BLaER1 treated with 17β-estradiol and CSF1 and Interleukin-3, amounts not matched to agents 10 nM and 100 nM (cell line): ENCODE results near the gene DIPK2A.

Experiments used
- H3K27ac ChIP-seq, 11 experiments: shearing (Covaris generic); formaldehyde crosslinking; 2 replicates each; pipeline ENCODE4 v1.8.1; 2022
- H3K27me3 ChIP-seq, 11 experiments: shearing (Covaris generic); formaldehyde crosslinking; 2 replicates each; pipeline ENCODE4 v1.8.1; 2022
- H3K36me3 ChIP-seq, 11 experiments: shearing (Covaris generic); formaldehyde crosslinking; 2 replicates each; pipeline ENCODE4 v1.8.1; 2022
- H3K4me1 ChIP-seq, 10 experiments: shearing (Covaris generic); formaldehyde crosslinking; 2 replicates each; pipeline ENCODE4 v1.8.1; 2022
- H3K4me2 ChIP-seq, 11 experiments: shearing (Covaris generic); formaldehyde crosslinking; 2 replicates each; pipeline ENCODE4 v1.8.1; 2022
- H3K4me3 ChIP-seq, 10 experiments: shearing (Covaris generic); formaldehyde crosslinking; 2 replicates each; pipeline ENCODE4 v1.8.1; 2022
- H3K9ac ChIP-seq, 11 experiments: shearing (Covaris generic); formaldehyde crosslinking; 2 replicates each; pipeline ENCODE4 v1.8.1; 2022
- H3K9me3 ChIP-seq, 11 experiments: shearing (Covaris generic); formaldehyde crosslinking; replicated peaks in 1 of 11; 2 replicates each; pipeline ENCODE4 v1.8.1; 2022
- H4K20me1 ChIP-seq, 11 experiments: shearing (Covaris generic); formaldehyde crosslinking; 2 replicates each; pipeline ENCODE4 v1.8.1; 2022
- Cebpa-rat ChIP-seq, 11 experiments: shearing (Covaris generic); IDR thresholded peaks; 2 replicates each; pipeline ENCODE4 v1.8.1; 2022

Gene DIPK2A

DNA sequence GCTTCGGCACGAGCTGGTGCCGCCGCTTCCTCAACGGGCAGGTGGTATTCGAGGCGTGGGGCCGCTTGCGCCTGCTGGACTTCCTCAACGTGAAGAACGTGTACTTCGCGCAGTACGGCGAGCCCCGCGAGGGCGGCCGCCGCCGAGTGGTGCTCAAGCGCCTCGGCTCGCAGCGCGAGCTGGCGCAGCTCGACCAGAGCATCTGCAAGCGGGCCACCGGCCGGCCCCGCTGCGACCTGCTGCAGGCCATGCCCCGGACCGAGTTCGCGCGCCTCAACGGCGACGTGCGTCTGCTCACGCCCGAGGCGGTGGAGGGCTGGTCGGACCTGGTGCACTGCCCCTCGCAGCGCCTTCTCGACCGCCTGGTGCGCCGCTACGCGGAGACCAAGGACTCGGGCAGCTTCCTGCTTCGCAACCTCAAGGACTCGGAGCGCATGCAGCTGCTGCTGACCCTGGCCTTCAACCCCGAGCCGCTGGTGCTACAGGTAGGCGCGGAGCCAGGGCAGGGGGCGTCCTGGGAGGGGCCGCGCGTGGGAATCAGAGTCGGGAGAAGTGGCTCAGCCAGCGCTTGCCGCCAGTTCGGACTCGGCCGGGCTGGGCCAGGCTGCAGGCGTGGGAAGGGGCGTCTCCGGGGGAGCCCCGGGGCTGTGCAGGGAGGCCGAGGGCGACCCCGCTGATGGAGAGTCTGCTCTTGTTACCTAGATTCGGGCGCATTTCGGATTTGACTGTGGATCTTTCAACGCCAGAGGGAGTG is 1.1 kb downstream of the DIPK2A start:
- no peak for TF ChIP-seq Cebpa-rat (IDR thresholded peaks at IDR 0.05)
- Histone ChIP-seq H3K4me2 (peak overlapping the region; percentile 74 to 95 (median 91)), H3K27me3 (no peaks in the 10 kb centered on the region), H3K9me3 (no peaks in the 10 kb centered on the region), H3K36me3 (no peaks in the 10 kb centered on the region), H3K9ac (peak overlapping the region; percentile 88 to 96 (median 91)), H3K4me1 (peaks cover 18 to 55% (median 45%) of the 10 kb centered on the region in 10 experiments), H3K4me3 (peak overlapping the region; percentile 81 to 94 (median 90)), H4K20me1 (peaks cover 2 to 47% (median 26%) of the 10 kb centered on the region in 11 experiments; a peak in 15 of 22 replicates), H3K27ac (peak overlapping the region; percentile 79 to 97 (median 90); a peak in 21 of 22 replicates)

DNA sequence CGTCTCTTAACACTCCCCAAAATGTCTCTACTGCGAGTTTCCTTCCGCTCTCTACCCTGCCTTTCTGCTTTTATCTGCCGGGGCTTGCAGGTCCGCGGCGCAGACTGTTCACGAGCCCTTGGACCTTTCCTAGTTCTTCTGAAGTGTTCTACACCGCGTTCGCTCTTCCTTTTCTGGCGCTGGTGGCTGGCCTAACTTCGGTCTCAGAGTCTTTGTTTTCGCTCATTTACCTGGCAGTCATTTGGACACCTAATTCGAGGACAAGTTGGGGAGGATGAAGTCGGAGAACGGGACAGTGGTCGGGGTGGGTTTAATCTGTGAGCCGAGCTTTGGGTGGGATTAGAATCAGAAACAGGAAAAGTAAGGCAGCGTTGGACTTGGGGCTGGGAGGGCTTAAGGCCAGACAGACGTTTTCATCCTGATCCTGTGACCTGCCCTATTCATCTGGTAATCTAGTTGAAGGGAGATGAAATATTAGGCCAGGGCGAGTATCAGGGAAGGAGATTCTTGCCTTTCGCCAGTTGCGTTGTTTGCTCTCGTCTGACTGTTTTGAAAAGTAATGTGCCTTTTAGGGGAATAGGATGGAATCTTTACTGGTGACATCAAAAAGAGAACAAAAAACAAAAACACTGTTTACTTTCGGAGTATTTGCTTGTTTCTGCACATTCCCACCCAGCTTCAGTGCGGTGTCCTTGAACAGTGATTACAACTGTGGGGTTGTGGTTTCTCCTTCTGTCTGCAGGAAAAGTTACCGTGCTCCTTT is 1.8 kb downstream of the DIPK2A start:
- Histone ChIP-seq H3K9ac (peak overlapping the region; percentile 88 to 96 (median 91)), H3K36me3 (no peaks in the 10 kb centered on the region), H3K4me1 (peaks cover 24 to 63% (median 52%) of the 10 kb centered on the region in 10 experiments), H4K20me1 (peaks cover 2 to 54% (median 27%) of the 10 kb centered on the region in 11 experiments; a peak in 15 of 22 replicates), H3K4me3 (peak overlapping the region; percentile 81 to 94 (median 90)), H3K27ac (peak overlapping the region; percentile 72 to 97 (median 90); a peak in 21 of 22 replicates), H3K4me2 (peak overlapping the region; percentile 74 to 95 (median 91)), H3K27me3 (no peaks in the 10 kb centered on the region), H3K9me3 (no peaks in the 10 kb centered on the region)
- TF ChIP-seq Cebpa-rat (IDR thresholded peaks at IDR 0.05) = no peak

DNA sequence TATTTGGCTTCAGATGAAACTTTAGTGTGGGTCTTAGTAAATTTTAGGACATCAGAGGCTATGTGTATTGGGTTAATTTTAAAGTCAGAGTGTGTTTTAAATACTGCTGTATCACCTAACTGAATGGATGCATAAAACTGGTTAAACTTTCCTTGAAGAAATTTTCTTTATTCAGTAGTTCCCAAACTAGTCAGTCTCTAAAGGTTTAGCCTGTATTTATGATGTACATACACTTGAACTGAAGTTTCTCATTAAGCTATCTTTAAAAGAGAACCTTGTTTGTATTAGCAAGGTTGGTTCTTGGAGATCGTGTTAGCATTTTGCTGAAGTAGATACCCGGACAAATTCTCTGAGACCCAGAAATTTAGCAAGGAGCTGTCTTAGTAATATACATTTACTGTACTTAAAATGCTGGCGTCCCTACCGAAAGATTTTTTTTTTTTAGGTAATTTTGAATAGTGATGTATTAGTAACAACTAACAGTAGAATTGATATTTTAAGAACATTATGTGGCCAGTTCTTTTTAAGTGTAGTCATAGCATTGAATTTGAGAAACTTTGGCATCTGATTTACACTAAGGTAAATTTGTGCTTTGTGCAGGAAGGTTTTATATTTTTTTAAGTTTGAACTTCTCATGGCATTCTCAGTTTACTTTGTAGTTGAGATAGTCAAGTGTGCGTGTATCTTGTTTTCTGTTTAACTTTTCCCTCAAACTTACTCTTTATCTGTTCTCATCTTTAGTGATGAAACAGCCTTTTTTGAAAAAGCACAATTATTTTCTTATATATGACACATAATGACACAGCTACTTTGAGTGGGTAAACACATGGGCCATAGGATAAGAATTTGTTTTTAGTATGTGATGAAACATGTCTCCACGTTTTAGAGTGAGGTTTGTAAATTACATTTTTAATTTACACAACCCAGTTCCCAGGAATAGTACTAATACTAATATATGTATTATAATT is 2.9 kb downstream of the DIPK2A start:
- Histone ChIP-seq H4K20me1 (peaks cover 2 to 54% (median 27%) of the 10 kb centered on the region in 11 experiments; a peak in 15 of 22 replicates), H3K4me2 (peak overlapping the region; percentile 74 to 95 (median 91)), H3K36me3 (no peaks in the 10 kb centered on the region), H3K9ac (peak overlapping the region; percentile 88 to 96 (median 91); a peak in 21 of 22 replicates), H3K27me3 (no peaks in the 10 kb centered on the region), H3K27ac (peak overlapping the region in 10 of 11 experiments; percentile 87 to 97 (median 91); a peak in 18 of 22 replicates), H3K4me3 (peak overlapping the region; percentile 81 to 94 (median 90)), H3K9me3 (no peaks in the 10 kb centered on the region), H3K4me1 (peaks cover 24 to 63% (median 54%) of the 10 kb centered on the region in 10 experiments)
- no peak for TF ChIP-seq Cebpa-rat (IDR thresholded peaks at IDR 0.05)

DNA sequence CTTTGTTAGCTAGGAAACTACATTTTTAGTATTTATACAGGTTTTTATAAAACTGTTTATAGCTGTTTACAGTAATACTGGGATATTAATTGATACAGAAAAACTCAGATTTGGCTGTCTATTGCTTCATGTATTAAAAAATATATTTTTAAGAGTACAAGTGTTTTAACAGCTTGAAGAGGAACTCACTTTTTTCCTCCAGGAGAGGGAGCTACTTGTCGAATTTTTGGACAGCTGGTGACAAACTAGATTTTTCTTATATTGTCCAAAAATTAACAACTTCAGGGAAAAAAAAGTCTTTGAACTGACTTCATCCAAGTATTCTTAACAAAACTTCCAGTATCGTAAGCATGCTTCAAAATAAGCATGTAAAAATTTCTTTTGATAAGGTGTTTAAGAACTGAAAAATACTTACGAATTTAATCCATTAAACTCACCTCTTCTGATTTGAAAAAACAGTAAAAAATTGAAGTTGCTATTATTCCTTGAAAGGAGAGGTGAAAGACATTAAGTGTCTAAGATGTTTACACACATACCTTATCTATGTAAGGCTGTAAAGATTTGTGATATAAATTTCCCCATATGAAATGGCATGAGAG is 4.0 kb downstream of the DIPK2A start:
- Histone ChIP-seq H3K4me2 (peak overlapping the region; percentile 74 to 95 (median 91); a peak in 18 of 22 replicates), H4K20me1 (peaks cover 2 to 64% (median 27%) of the 10 kb centered on the region in 11 experiments; a peak in 15 of 22 replicates), H3K27ac (peak overlapping the region in 7 of 11 experiments; percentile 55 to 97 (median 90); a peak in 11 of 22 replicates), H3K4me1 (peaks cover 18 to 52% (median 44%) of the 10 kb centered on the region in 10 experiments), H3K27me3 (no peaks in the 10 kb centered on the region), H3K9me3 (peaks cover 0 to 8% (median 4%) of the 10 kb centered on the region in 11 experiments; a peak in 4 of 22 replicates), H3K36me3 (peaks cover 0 to 7% (median 0%) of the 10 kb centered on the region in 11 experiments; a peak in 3 of 22 replicates), H3K4me3 (peak overlapping the region in 6 of 10 experiments; percentile 81 to 93 (median 87); a peak in 5 of 20 replicates), H3K9ac (peak overlapping the region; percentile 88 to 96 (median 91); a peak in 14 of 22 replicates)
- TF ChIP-seq Cebpa-rat (IDR thresholded peaks at IDR 0.05) = no peak

DNA sequence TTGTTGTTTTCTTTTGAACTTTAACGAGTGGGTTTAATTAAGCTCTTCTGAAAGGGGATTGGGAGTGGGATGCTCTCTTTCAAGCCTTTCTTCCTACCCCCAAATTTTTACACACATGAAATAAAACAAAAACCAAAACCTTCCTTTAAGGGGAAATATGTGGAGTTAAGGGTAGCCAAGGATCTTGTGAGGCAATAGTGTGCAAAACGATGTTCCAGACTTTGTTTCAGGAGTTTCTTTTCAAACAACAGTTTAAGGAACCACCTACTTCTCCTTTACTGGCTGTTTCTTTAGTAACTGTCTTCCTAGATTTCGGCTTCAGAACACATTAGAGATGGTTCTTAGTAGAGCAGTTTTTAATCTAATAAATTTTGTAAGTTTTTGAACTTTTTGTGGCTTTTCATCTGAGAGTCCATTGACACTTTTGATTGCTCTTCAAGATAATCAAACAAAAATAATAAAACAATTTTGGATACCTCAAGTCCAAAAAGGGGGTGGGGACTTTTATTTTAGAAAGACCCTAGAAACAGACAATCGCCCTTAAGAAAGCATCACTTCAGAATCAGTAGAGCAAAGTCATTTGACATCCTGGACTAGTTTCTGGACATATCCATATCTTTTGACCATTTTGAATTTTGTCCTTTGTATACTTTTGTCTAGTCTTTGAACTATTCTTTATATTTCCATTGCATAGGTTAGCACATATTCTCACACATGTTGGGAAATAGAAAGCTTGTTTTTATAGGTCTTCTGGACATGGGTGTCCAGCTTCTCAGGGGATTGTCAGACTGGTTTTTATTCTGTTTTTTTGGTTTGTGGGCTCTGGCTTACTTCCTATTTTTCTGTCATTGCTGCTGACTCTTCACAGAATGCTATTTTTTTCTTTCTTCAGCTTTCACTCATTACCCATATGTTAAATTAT is 6.0 kb downstream of the DIPK2A start:
- Histone ChIP-seq H3K9ac (peak overlapping the region in 5 of 11 experiments; percentile 28 to 71 (median 66); a peak in 11 of 22 replicates), H3K36me3 (peaks cover 7 to 21% (median 13%) of the 10 kb centered on the region in 11 experiments; a peak in 20 of 22 replicates), H3K4me3 (peak overlapping the region in 6 of 10 experiments; percentile 1 to 56 (median 44); a peak in 10 of 20 replicates), H4K20me1 (peaks cover 2 to 75% (median 27%) of the 10 kb centered on the region in 11 experiments; a peak in 15 of 22 replicates), H3K4me1 (peaks cover 18 to 52% (median 44%) of the 10 kb centered on the region in 10 experiments), H3K9me3 (peaks cover 4 to 23% (median 15%) of the 10 kb centered on the region in 11 experiments; a peak in 21 of 22 replicates), H3K27ac (peak overlapping the region in 8 of 11 experiments; percentile 34 to 80 (median 60); a peak in 17 of 22 replicates), H3K4me2 (peak overlapping the region; percentile 56 to 95 (median 86)), H3K27me3 (no peaks in the 10 kb centered on the region)
- TF ChIP-seq Cebpa-rat (IDR thresholded peaks at IDR 0.05) = no peak

DNA sequence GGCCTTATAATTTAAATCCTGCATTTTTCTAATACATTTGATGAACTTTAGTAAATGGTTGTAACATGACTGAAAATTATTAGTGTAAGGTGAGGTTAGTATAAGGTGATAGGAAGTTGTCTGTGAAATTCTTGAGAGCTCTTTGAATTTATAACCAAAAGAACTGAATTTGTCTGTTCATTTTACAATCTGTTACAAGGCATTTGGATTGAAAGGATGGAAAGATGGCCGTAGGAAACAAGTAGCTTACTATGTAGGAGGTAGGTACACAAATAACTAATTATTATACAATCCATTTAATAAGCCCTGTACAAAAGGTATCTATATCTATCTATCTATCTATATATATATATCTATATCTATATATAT is 6.6 kb downstream of the DIPK2A start:
- H3K36me3 ChIP-seq = peaks cover 8 to 28% (median 20%) of the 10 kb centered on the region in 11 experiments; a peak in 20 of 22 replicates
- peaks cover 2 to 75% (median 27%) of the 10 kb centered on the region in 11 experiments; a peak in 15 of 22 replicates for H4K20me1 ChIP-seq
- H3K4me1 ChIP-seq = peaks cover 18 to 52% (median 44%) of the 10 kb centered on the region in 10 experiments
- peak overlapping the region in 6 of 11 experiments; percentile 35 to 80 (median 67); a peak in 9 of 22 replicates for H3K27ac ChIP-seq
- H3K9ac ChIP-seq = peak overlapping the region in 2 of 11 experiments; percentile 67 to 71; a peak in 2 of 22 replicates
- no peak for TF ChIP-seq Cebpa-rat (IDR thresholded peaks at IDR 0.05)
- no peaks in the 10 kb centered on the region for H3K27me3 ChIP-seq
- H3K4me3 ChIP-seq = no peak overlapping the region; a peak in 2 of 20 replicates
- H3K9me3 ChIP-seq = peaks cover 8 to 30% (median 22%) of the 10 kb centered on the region in 11 experiments; a peak in 21 of 22 replicates
- peak overlapping the region; percentile 56 to 95 (median 86); a peak in 20 of 22 replicates for H3K4me2 ChIP-seq
